ENCODE measurements around the gene PAWR. TPM values are rescaled to one million over a fixed set of nuclear protein-coding genes. Genes with fewer than 3 reads are reported as not detected.

The PAWR gene
- total and polyA plus RNA-seq, 2 of the 13 experiments (the other 11 are each of a cell fraction or from before 2014, with no cell fraction given), result 29.1 to 36.1 TPM

DNA sequence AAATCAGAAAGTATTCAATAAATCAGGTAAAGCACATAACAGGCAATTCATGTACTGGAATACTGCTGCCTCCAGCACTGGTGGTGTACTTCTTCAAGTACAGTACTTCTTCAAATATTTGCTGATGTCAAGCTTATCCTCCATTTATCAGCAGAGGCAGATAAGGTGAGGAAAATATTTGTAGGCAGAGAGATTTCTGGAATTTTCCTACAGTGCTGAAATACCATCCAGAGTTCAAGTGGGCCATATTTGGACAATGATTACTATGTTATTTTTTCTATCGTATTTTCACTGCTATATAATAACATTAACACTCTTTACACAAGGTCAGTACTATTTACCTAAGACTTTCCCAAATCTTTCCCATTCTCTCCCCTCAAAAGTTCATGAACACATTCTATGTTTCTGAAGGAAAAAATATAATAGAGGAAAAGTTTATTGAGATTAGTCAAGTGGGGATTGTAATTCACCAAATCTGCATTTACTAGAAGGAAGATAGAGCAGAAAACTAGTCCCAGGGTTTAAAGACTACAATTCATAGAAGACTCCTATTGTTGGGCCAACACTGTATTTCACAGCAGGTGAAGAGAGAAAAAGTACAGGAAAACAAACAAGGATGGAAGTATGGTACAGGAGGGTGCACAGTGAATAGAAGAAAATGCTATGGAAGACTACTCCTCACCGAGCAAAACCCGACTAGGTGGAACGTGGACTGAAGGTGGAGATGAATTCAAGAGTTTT is 141.1 kb downstream of the PAWR start (continued):
- TF ChIP-seq THAP11 (CRISPR knock-in tag; IDR thresholded peaks at IDR 0.05) (no peak; the same call in 1 of the 2 replicates), ZNF512B (CRISPR knock-in tag; IDR thresholded peaks at IDR 0.05; ENCODE audit: borderline replicate concordance) (no peak), NFYB (CRISPR knock-in tag; IDR thresholded peaks at IDR 0.05) (no peak), ZNF883 (CRISPR knock-in tag; IDR thresholded peaks at IDR 0.05; ENCODE audit: not compliant biosample characterization) (no peak), DR1 (CRISPR knock-in tag; IDR thresholded peaks at IDR 0.05) (no peak), THRA (CRISPR knock-in tag; IDR thresholded peaks at IDR 0.05; ENCODE audit: borderline replicate concordance) (peak; percentile 61; the same call in 1 of the 2 replicates), ZNF619 (CRISPR knock-in tag; IDR thresholded peaks at IDR 0.05) (no peak), RXRB (CRISPR knock-in tag; IDR thresholded peaks at IDR 0.05; ENCODE audit: borderline replicate concordance) (peak; percentile 89), STAT5B (CRISPR knock-in tag; IDR thresholded peaks at IDR 0.05) (no peak), HNF4A (CRISPR knock-in tag; IDR thresholded peaks at IDR 0.05) (peak; percentile 83), NBN (conservative IDR thresholded peaks at IDR 0.05) (no peak), ZNF232 (CRISPR knock-in tag; IDR thresholded peaks at IDR 0.05; ENCODE audit: borderline replicate concordance) (no peak), HDAC1 (CRISPR knock-in tag; IDR thresholded peaks at IDR 0.05) (peak; percentile 59), ZNF430 (CRISPR knock-in tag; IDR thresholded peaks at IDR 0.05) (no peak), ZNF850 (CRISPR knock-in tag; conservative IDR thresholded peaks at IDR 0.05) (no peak), ELF4 (CRISPR knock-in tag; IDR thresholded peaks at IDR 0.05; ENCODE audit: borderline replicate concordance) (no peak), ARNT2 (CRISPR knock-in tag; IDR thresholded peaks at IDR 0.05; ENCODE audit: low read depth) (no peak)
- TF ChIP-seq, protein P1, sequence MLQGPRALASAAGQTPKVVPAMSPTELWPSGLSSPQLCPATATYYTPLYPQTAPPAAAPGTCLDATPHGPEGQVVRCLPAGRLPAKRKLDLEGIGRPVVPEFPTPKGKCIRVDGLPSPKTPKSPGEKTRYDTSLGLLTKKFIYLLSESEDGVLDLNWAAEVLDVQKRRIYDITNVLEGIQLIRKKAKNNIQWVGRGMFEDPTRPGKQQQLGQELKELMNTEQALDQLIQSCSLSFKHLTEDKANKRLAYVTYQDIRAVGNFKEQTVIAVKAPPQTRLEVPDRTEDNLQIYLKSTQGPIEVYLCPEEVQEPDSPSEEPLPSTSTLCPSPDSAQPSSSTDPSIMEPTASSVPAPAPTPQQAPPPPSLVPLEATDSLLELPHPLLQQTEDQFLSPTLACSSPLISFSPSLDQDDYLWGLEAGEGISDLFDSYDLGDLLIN (CRISPR knock-in tag; IDR thresholded peaks at IDR 0.05; ENCODE audit: borderline replicate concordance), result no peak
- TF ChIP-seq, protein P2, sequence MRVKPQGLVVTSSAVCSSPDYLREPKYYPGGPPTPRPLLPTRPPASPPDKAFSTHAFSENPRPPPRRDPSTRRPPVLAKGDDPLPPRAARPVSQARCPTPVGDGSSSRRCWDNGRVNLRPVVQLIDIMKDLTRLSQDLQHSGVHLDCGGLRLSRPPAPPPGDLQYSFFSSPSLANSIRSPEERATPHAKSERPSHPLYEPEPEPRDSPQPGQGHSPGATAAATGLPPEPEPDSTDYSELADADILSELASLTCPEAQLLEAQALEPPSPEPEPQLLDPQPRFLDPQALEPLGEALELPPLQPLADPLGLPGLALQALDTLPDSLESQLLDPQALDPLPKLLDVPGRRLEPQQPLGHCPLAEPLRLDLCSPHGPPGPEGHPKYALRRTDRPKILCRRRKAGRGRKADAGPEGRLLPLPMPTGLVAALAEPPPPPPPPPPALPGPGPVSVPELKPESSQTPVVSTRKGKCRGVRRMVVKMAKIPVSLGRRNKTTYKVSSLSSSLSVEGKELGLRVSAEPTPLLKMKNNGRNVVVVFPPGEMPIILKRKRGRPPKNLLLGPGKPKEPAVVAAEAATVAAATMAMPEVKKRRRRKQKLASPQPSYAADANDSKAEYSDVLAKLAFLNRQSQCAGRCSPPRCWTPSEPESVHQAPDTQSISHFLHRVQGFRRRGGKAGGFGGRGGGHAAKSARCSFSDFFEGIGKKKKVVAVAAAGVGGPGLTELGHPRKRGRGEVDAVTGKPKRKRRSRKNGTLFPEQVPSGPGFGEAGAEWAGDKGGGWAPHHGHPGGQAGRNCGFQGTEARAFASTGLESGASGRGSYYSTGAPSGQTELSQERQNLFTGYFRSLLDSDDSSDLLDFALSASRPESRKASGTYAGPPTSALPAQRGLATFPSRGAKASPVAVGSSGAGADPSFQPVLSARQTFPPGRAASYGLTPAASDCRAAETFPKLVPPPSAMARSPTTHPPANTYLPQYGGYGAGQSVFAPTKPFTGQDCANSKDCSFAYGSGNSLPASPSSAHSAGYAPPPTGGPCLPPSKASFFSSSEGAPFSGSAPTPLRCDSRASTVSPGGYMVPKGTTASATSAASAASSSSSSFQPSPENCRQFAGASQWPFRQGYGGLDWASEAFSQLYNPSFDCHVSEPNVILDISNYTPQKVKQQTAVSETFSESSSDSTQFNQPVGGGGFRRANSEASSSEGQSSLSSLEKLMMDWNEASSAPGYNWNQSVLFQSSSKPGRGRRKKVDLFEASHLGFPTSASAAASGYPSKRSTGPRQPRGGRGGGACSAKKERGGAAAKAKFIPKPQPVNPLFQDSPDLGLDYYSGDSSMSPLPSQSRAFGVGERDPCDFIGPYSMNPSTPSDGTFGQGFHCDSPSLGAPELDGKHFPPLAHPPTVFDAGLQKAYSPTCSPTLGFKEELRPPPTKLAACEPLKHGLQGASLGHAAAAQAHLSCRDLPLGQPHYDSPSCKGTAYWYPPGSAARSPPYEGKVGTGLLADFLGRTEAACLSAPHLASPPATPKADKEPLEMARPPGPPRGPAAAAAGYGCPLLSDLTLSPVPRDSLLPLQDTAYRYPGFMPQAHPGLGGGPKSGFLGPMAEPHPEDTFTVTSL (CRISPR knock-in tag; IDR thresholded peaks at IDR 0.05; ENCODE audit: borderline replicate concordance), result peak; percentile 84; the same call in 1 of the 2 replicates
